ENCODE measurements around the gene CCNYL1. TPM values are rescaled to one million over a fixed set of nuclear protein-coding genes. Genes with fewer than 3 reads are reported as not detected.

The CCNYL1 gene
- 5.9 and 14.1 TPM in 2 replicates for total RNA-seq (ENCODE audit: low replicate concordance)

DNA sequence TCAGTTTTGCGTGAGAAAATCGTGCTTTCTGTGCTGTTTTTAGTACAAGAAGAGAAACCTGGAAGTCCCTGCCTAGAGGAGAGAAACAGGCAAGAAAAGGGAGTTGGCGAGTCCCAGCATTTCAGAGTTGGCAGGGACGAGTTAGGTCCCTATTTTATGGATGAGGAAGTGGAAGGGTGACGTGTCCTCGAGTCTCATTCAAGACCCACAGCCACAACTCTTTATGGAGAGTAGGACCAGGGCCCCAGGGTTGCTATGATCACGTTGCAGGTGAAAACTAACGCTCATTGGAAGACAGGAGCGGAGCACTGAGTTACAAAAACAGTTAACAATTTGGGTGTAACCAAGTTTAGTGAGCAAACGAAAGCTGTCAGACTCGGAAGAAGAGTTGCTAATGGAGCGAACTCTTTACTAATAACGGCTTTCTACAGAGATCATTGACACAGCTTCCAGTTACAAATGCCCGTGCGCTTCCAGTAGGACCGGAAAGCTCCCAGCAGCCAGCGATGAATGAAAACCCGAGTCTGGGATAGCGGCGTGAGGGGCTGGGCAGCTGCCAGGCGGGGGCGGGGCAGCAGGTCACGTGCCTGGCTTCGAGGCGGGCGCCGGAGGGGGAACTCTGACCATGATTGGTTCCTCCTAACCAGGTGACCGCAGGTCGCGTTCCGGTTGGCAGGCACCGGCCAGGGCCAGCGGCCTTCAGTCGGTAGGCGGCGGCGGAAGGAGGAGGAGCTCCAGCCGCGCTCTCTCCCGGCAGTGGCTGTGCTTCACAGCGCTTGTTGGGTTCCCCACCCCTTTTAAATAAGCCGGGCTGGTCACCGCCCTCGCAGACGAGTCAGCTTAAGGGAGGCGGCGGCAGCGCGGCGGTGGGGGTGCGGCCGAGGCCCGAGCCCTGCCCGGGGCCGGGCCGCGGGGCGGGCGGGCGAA, at the start of gene CCNYL1:
CCNYL1 (plus strand) TSS at position 827 of the 927 bp plus-strand sequence. CDS start 257 bp downstream, outside the sequence.

Other genes with a start within 250 kb of the CCNYL1 start
- gene CREB1, start 181.7 kb upstream of the CCNYL1 start, total RNA-seq (ENCODE audit: low replicate concordance), result 32.9 and 52.3 TPM in 2 replicates
- 5.1 and 9.1 TPM in 2 replicates for gene METTL21A, start 86.2 kb upstream of the CCNYL1 start, total RNA-seq (ENCODE audit: low replicate concordance)
- gene FZD5, start 58.3 kb downstream of the CCNYL1 start, total RNA-seq (ENCODE audit: low replicate concordance), result 0.45 and 0.59 TPM in 2 replicates